Stimulated activated naive CD8-positive, alpha-beta T cell treated with anti-CD3 and anti-CD28 coated beads, Interleukin-15, Interleukin-2, amounts not matched to agents 100 U/mL and 50 U/mL, for 24 hours (primary cell): ENCODE results near the gene TRA2A.
A peak's percentile ranks its signal among the peaks of the same experiment; 100 is the strongest.
"Not testable (repeated sequence)": the region's sequence is repeated elsewhere in the genome, so short reads cannot be mapped to it uniquely, and the experiment has no call there.

Experiments used
- ATAC-seq: fragments of 150-1000 bp; cut with Tn5 transposase; one replicate; pipeline ENCODE4 v1.10.0; 2021
- DNase-seq: peaks from one replicate; pipeline ENCODE4 v3.0.0; 2021

Gene TRA2A

GRCh38 chr7:23494009-23494408 lies 37.8 kb downstream of the TRA2A start:
- no peak for DNase-seq
- no peak for ATAC-seq

GRCh38 chr7:23491502-23491901 lies 40.3 kb downstream of the TRA2A start:
- ATAC-seq, result no peak
- DNase-seq, result no peak

GRCh38 chr7:23490357-23491135 lies 41.2 kb downstream of the TRA2A start:
- peak; percentile 69 for ATAC-seq
- peak; percentile 44 for DNase-seq

GRCh38 chr7:23488714-23489113 lies 43.1 kb downstream of the TRA2A start:
- DNase-seq, result not testable (repeated sequence)

GRCh38 chr7:23487670-23488069 lies 44.1 kb downstream of the TRA2A start:
- DNase-seq (no peak), ATAC-seq (no peak)

More at GRCh38 chr7:23488714-23489113, 43.1 kb downstream of the TRA2A start:
- ATAC-seq, result not testable (repeated sequence)

- DNase-seq (no peak), ATAC-seq (no peak)
These were observed 45.6 kb downstream of the TRA2A start for GRCh38 chr7:23486002-23486773.

GRCh38 chr7:23482686-23483085 lies 49.1 kb downstream of the TRA2A start:
- DNase-seq (no peak), ATAC-seq (no peak)

GRCh38 chr7:23477962-23478866 lies 53.6 kb downstream of the TRA2A start:
- no peak for ATAC-seq
- DNase-seq, result no peak

GRCh38 chr7:23477157-23477499 lies 54.7 kb downstream of the TRA2A start:
- no peak for DNase-seq
- no peak for ATAC-seq

- ATAC-seq, result no peak
- no peak for DNase-seq
These were observed 55.3 kb downstream of the TRA2A start for GRCh38 chr7:23476286-23477156.

- ATAC-seq (no peak), DNase-seq (no peak)
These were observed 56.3 kb downstream of the TRA2A start for GRCh38 chr7:23475576-23475839.

GRCh38 chr7:23474829-23475575 lies 56.8 kb downstream of the TRA2A start:
- DNase-seq, result no peak
- ATAC-seq, result no peak

- DNase-seq, result peak; percentile 85
- peak; percentile 81 for ATAC-seq
These were observed 57.5 kb downstream of the TRA2A start for GRCh38 chr7:23474094-23474828.

GRCh38 chr7:23473844-23474093 lies 58.0 kb downstream of the TRA2A start:
- DNase-seq (no peak), ATAC-seq (no peak)

GRCh38 chr7:23472956-23473843 lies 58.6 kb downstream of the TRA2A start:
- DNase-seq (no peak), ATAC-seq (no peak)

- ATAC-seq, result no peak
- DNase-seq, result no peak
These were observed 59.2 kb downstream of the TRA2A start for GRCh38 chr7:23472556-23472955.

- ATAC-seq, result no peak
- DNase-seq, result no peak
These were observed 59.7 kb downstream of the TRA2A start for GRCh38 chr7:23472046-23472445.

GRCh38 chr7:23471106-23471859 lies 60.5 kb downstream of the TRA2A start:
- ATAC-seq (no peak), DNase-seq (peak; percentile 41)
